CD8-positive, alpha-beta memory T cell (primary cell): ENCODE results near the gene PRAC1. TPM values are rescaled to one million over a fixed set of nuclear protein-coding genes. Genes with fewer than 3 reads are reported as not detected.

Experiments used
- CTCF ChIA-PET: fragments of 350-600 bp; sonication (Branson Sonifier 250); formaldehyde crosslinking; loops from one replicate; lab custom pipeline; 2021; ENCODE audit warnings: antibody characterized with exemption; lab: Charles Lee
- POLR2A ChIA-PET: fragments of 350-600 bp; sonication (Branson Sonifier 250); formaldehyde crosslinking; loops from one replicate; lab custom pipeline; 2021; ENCODE audit warnings: antibody characterized with exemption; lab: Charles Lee
- DNase-seq, 5 donors: peaks; one replicate each; pipeline versions ENCODE4 v3.0.0 to v3.0.0-alpha.2; 2020 to 2022; ENCODE audit warnings: mixed read lengths in 1 of 5
- H3K27ac ChIP-seq: one replicate; pipeline ENCODE4 v1.7.0; 2013; ENCODE audit warnings: low read depth, mild to moderate bottlenecking, low read length, moderate library complexity
- H3K27me3 ChIP-seq: 2 replicates; pipeline ENCODE4 v1.7.0; 2013; ENCODE audit warnings: low read length, mild to moderate bottlenecking; ENCODE audit not compliant: insufficient read depth, poor library complexity, severe bottlenecking
- H3K36me3 ChIP-seq: 2 replicates; pipeline ENCODE4 v1.7.0; 2013; ENCODE audit warnings: mild to moderate bottlenecking, low read length, moderate library complexity; ENCODE audit not compliant: insufficient read depth
- H3K4me1 ChIP-seq: 2 replicates; pipeline ENCODE4 v1.7.0; 2013; ENCODE audit warnings: mild to moderate bottlenecking, low read length, moderate library complexity; ENCODE audit not compliant: insufficient read depth
- H3K4me3 ChIP-seq: 2 replicates; pipeline ENCODE4 v1.7.0; 2013; ENCODE audit warnings: mild to moderate bottlenecking, low read length
- H3K9me3 ChIP-seq: 2 replicates; pipeline ENCODE4 v1.7.0; 2013; ENCODE audit warnings: mild to moderate bottlenecking, low read length
- H3K27ac Mint-ChIP-seq, 8 donors: one replicate each; pipeline ENCODE4 v1.8.0; 2020 to 2021; ENCODE audit warnings: mixed read lengths in 8 of 8, mild to moderate bottlenecking in 6 of 8, inconsistent platforms in 3 of 8, moderate library complexity in 3 of 8
- H3K27me3 Mint-ChIP-seq, 2 donors: one replicate each; pipeline ENCODE4 v1.8.0; 2020 to 2021; ENCODE audit warnings: mixed read lengths in 2 of 2, mild to moderate bottlenecking in 1 of 2, moderate library complexity in 1 of 2
- H3K36me3 Mint-ChIP-seq, 3 donors: one replicate each; pipeline ENCODE4 v1.8.0; 2020 to 2021; ENCODE audit warnings: mixed read lengths in 3 of 3, inconsistent platforms in 1 of 3, mild to moderate bottlenecking in 1 of 3
- H3K4me1 Mint-ChIP-seq, 3 donors: one replicate each; pipeline ENCODE4 v1.8.0; 2020 to 2021; ENCODE audit warnings: mixed read lengths in 3 of 3, inconsistent platforms in 1 of 3, mild to moderate bottlenecking in 1 of 3
- H3K4me3 Mint-ChIP-seq, 7 donors: one replicate each; pipeline ENCODE4 v1.8.0; 2020 to 2021; ENCODE audit warnings: mixed read lengths in 7 of 7, mild to moderate bottlenecking in 6 of 7, moderate library complexity in 4 of 7, inconsistent platforms in 2 of 7
- H3K9me3 Mint-ChIP-seq, 5 donors: one replicate each; pipeline ENCODE4 v1.8.0; 2020 to 2022; ENCODE audit warnings: mixed read lengths in 5 of 5, mild to moderate bottlenecking in 3 of 5, moderate library complexity in 2 of 5, inconsistent platforms in 1 of 5
- polyA plus RNA-seq: library from polyadenylated mRNA; unstranded; fragments of 300-500 nt; fragmentation: Illumina TruSeq; gene quantifications from one replicate; pipeline ENCODE4 v1.2.3, GENCODE V29; 2021
- total RNA-seq, 2 experiments: library from RNA; stranded (reverse); gene quantifications; one replicate each; pipeline ENCODE4 v1.2.3, GENCODE V29; 2021

Gene PRAC1
- total and polyA plus RNA-seq, 3 experiments from 2014 or later, result not detected

- Mint-ChIP-seq H3K4me1 (no peaks in the 10 kb centered on the region), H3K27me3 (peaks cover 16 to 38% of the 10 kb centered on the region in 2 donors), H3K9me3 (peaks cover 3 to 10% (median 4%) of the 10 kb centered on the region in 5 donors), H3K36me3 (peaks cover 0 to 4% (median 0%) of the 10 kb centered on the region in 3 donors), H3K4me3 (no peak overlapping the region), H3K27ac (no peak overlapping the region)
- DNase-seq, result no peak
- Histone ChIP-seq H3K4me3 (no peak overlapping the region), H3K27me3 (peaks cover 6% of the 10 kb centered on the region), H3K36me3 (no peaks in the 10 kb centered on the region), H3K27ac (no peak overlapping the region), H3K4me1 (no peaks in the 10 kb centered on the region), H3K9me3 (no peaks in the 10 kb centered on the region)
- ChIA-PET CTCF (interaction anchor here (1.2 kb wide), 1 partner anchor 14 kb away, joined by 3 read pairs; no protein-coding TSS in a partner anchor), POLR2A (no interaction called here)
Observed at GRCh38 chr17:48693178-48693577, 29.1 kb downstream of the PRAC1 start.

GRCh38 chr17:48692049-48692448 lies 30.3 kb downstream of the PRAC1 start:
- Mint-ChIP-seq H3K4me3 (no peak overlapping the region), H3K9me3 (peaks cover 3 to 10% (median 4%) of the 10 kb centered on the region in 5 donors), H3K27ac (no peak overlapping the region), H3K4me1 (no peaks in the 10 kb centered on the region), H3K36me3 (peaks cover 0 to 4% (median 0%) of the 10 kb centered on the region in 3 donors), H3K27me3 (peaks cover 14 to 35% of the 10 kb centered on the region in 2 donors)
- Histone ChIP-seq H3K27ac (no peak overlapping the region), H3K36me3 (no peaks in the 10 kb centered on the region), H3K4me3 (no peak overlapping the region), H3K27me3 (peaks cover 6% of the 10 kb centered on the region), H3K9me3 (no peaks in the 10 kb centered on the region), H3K4me1 (no peaks in the 10 kb centered on the region)
- CTCF ChIA-PET, result no interaction called here
- POLR2A ChIA-PET, result no interaction called here
- DNase-seq, result no peak

- Mint-ChIP-seq H3K4me3 (no peak overlapping the region), H3K27ac (no peak overlapping the region), H3K36me3 (peaks cover 0 to 4% (median 0%) of the 10 kb centered on the region in 3 donors), H3K27me3 (peaks cover 10 to 23% of the 10 kb centered on the region in 2 donors), H3K9me3 (peaks cover 3 to 8% (median 4%) of the 10 kb centered on the region in 5 donors), H3K4me1 (no peaks in the 10 kb centered on the region)
- no peak overlapping the region for H3K27ac ChIP-seq
- no peaks in the 10 kb centered on the region for H3K9me3 ChIP-seq
- ChIA-PET CTCF (no interaction called here), POLR2A (no interaction called here)
- H3K4me3 ChIP-seq, result no peak overlapping the region
- no peaks in the 10 kb centered on the region for H3K4me1 ChIP-seq
- peaks cover 6% of the 10 kb centered on the region for H3K27me3 ChIP-seq
- no peak for DNase-seq
- H3K36me3 ChIP-seq, result no peaks in the 10 kb centered on the region
Observed at GRCh38 chr17:48690655-48691054, 31.7 kb downstream of the PRAC1 start.

DNA sequence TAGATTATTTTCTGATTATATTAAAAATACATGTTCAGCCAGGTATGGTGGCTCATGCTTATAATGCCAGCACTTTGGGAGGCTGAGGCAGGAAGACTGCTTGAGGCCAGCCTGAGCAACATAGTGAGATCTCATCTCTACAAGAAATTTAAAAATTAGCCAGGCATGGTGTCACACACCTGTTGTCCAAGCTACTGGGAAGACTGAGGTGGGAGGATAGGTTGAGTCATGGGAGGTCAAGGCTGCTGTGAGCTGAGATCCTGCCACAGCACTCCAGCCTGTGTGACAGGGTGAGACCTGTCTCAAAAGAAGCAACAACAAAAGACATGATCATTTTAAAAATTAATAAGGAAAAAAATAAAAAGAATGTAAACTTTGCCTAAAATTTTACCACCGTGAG lies 40.7 kb downstream of the PRAC1 start:
- no peak overlapping the region for H3K27ac ChIP-seq
- peaks cover 3% of the 10 kb centered on the region for H3K4me1 ChIP-seq
- no peak overlapping the region for H3K27ac Mint-ChIP-seq
- H3K9me3 ChIP-seq, result no peaks in the 10 kb centered on the region
- H3K36me3 Mint-ChIP-seq, result no peaks in the 10 kb centered on the region
- peaks cover 0 to 7% (median 0%) of the 10 kb centered on the region in 3 donors for H3K4me1 Mint-ChIP-seq
- DNase-seq, result no peak
- no peaks in the 10 kb centered on the region for H3K36me3 ChIP-seq
- peaks cover 10% of the 10 kb centered on the region for H3K27me3 ChIP-seq
- H3K4me3 Mint-ChIP-seq, result no peak overlapping the region
- no peaks in the 10 kb centered on the region for H3K9me3 Mint-ChIP-seq
- ChIA-PET POLR2A (no interaction called here), CTCF (interaction anchor here (0.9 kb wide), 1 partner anchor 10 kb away, joined by 3 read pairs; no protein-coding TSS in a partner anchor)
- no peak overlapping the region for H3K4me3 ChIP-seq
- H3K27me3 Mint-ChIP-seq, result peaks cover 24 to 41% of the 10 kb centered on the region in 2 donors

DNA sequence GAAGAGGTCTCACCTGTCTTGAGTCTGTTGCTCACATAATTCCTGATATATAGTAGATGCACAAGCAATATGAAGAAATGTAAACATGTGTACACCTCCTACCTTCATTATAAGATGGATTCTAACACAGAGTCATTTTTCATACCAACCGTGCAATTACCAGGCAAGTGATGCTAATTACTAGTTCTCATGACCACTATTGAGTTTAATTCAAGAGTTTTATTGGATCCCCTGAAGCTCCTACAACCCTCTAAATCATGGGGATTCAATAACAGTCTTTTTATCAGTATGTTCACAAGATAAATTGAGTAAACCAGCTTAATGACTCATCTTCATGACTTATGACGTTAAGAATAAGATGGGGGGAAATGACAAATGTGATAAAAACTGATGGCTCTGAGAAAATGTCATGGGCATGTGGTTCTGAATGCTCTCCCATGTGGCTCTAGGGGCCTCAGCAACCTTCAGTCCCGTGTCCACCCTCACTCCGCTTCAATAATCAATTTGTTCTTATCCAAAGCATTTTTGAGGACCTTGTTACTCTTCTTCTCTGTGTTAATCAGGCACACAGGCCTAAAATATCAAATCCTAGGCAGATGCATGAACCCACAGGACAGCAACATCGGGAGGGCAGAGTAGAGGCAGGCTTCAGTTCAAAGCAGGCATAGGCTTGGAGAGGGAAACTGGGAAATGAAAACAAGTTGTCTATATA lies 42.8 kb downstream of the PRAC1 start:
- peaks cover 28 to 45% of the 10 kb centered on the region in 2 donors for H3K27me3 Mint-ChIP-seq
- ChIA-PET POLR2A (interaction anchor here (0.9 kb wide), 1 partner anchor 199 kb away, joined by 3 read pairs; no protein-coding TSS in a partner anchor), CTCF (interaction anchor here (0.9 to 3.8 kb wide), 18 partner anchors 8 to 353 kb away, joined by 3 to 42 read pairs (median 6); no protein-coding TSS in a partner anchor)
- DNase-seq, result no peak
- H3K4me1 ChIP-seq, result peaks cover 3% of the 10 kb centered on the region
- no peaks in the 10 kb centered on the region for H3K36me3 ChIP-seq
- H3K27me3 ChIP-seq, result peaks cover 10% of the 10 kb centered on the region
- H3K9me3 Mint-ChIP-seq, result no peaks in the 10 kb centered on the region
- H3K4me3 Mint-ChIP-seq, result no peak overlapping the region
- peaks cover 0 to 7% (median 0%) of the 10 kb centered on the region in 3 donors for H3K4me1 Mint-ChIP-seq
- H3K4me3 ChIP-seq, result no peak overlapping the region
- no peaks in the 10 kb centered on the region for H3K9me3 ChIP-seq
- no peaks in the 10 kb centered on the region for H3K36me3 Mint-ChIP-seq
- H3K27ac Mint-ChIP-seq, result no peak overlapping the region
- H3K27ac ChIP-seq, result no peak overlapping the region

GRCh38 chr17:48678141-48678971 lies 44.0 kb downstream of the PRAC1 start:
- Histone ChIP-seq H3K9me3 (no peaks in the 10 kb centered on the region), H3K4me3 (no peak overlapping the region), H3K27ac (no peak overlapping the region), H3K4me1 (peaks cover 3% of the 10 kb centered on the region), H3K27me3 (peaks cover 9% of the 10 kb centered on the region), H3K36me3 (no peaks in the 10 kb centered on the region)
- Mint-ChIP-seq H3K4me3 (peak overlapping the region in 4 of 7 donors; percentile 20 to 56 (median 46)), H3K4me1 (peaks cover 0 to 7% (median 0%) of the 10 kb centered on the region in 3 donors), H3K27ac (peak overlapping the region in 1 of 8 donors; percentile 10), H3K36me3 (no peaks in the 10 kb centered on the region), H3K9me3 (no peaks in the 10 kb centered on the region), H3K27me3 (peaks cover 30 to 45% of the 10 kb centered on the region in 2 donors)
- POLR2A ChIA-PET, result interaction anchor here (0.9 kb wide), 1 partner anchor 201 kb away, joined by 3 read pairs; no protein-coding TSS in a partner anchor
- CTCF ChIA-PET, result interaction anchor here (0.6 to 3.8 kb wide), 27 partner anchors 10 to 354 kb away, joined by 3 to 42 read pairs (median 5); no protein-coding TSS in a partner anchor
- peak; percentile 55 to 70 (median 63) for DNase-seq

DNA sequence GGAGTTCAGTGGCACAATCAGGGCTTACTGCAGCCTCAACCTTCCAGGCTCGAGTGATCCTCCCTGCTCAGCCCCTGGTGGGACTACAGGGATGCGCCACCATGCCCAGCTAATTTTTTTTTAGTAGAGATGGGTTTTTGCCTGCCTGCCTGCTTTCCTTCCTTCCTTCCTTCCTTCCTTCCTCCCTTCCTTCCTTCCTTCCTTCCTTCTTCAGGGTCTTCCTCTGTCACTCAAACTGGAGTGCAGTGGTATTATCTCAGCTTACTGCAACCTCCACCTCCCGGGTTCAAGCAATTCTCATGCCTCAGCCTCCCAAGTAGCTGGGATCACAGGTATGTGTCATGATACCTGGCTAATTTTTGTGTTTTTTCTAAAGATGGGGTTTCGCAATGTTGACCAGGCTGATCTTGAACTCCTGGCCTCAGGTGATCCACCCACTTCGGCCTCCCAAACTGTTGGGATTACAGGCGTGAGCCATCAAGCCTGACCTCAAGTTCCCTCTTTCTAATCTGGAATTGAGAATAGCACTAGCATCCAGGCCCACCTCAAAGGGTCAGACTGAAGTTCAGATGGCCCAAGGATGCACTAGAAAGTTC lies 45.3 kb downstream of the PRAC1 start:
- Histone ChIP-seq H3K36me3 (no peaks in the 10 kb centered on the region), H3K4me1 (peaks cover 3% of the 10 kb centered on the region), H3K27me3 (peaks cover 6% of the 10 kb centered on the region), H3K9me3 (no peaks in the 10 kb centered on the region), H3K27ac (no peak overlapping the region), H3K4me3 (no peak overlapping the region)
- POLR2A ChIA-PET, result no interaction called here
- CTCF ChIA-PET, result interaction anchor here (2.2 to 3.8 kb wide), 4 partner anchors 9 to 202 kb away, joined by 12 to 42 read pairs (median 20); no protein-coding TSS in a partner anchor
- DNase-seq, result no peak
- peaks cover 0 to 7% (median 0%) of the 10 kb centered on the region in 3 donors for H3K4me1 Mint-ChIP-seq
- H3K9me3 Mint-ChIP-seq, result no peaks in the 10 kb centered on the region
- H3K27me3 Mint-ChIP-seq, result peaks cover 36 to 42% of the 10 kb centered on the region in 2 donors
- no peak overlapping the region for H3K4me3 Mint-ChIP-seq
- H3K36me3 Mint-ChIP-seq, result no peaks in the 10 kb centered on the region
- H3K27ac Mint-ChIP-seq, result no peak overlapping the region
